ENCODE measurements around the gene THSD4. TPM values are rescaled to one million over a fixed set of nuclear protein-coding genes. Genes with fewer than 3 reads are reported as not detected.

THSD4 gene
- total RNA-seq, 1 donor, result 50.9 TPM

DNA sequence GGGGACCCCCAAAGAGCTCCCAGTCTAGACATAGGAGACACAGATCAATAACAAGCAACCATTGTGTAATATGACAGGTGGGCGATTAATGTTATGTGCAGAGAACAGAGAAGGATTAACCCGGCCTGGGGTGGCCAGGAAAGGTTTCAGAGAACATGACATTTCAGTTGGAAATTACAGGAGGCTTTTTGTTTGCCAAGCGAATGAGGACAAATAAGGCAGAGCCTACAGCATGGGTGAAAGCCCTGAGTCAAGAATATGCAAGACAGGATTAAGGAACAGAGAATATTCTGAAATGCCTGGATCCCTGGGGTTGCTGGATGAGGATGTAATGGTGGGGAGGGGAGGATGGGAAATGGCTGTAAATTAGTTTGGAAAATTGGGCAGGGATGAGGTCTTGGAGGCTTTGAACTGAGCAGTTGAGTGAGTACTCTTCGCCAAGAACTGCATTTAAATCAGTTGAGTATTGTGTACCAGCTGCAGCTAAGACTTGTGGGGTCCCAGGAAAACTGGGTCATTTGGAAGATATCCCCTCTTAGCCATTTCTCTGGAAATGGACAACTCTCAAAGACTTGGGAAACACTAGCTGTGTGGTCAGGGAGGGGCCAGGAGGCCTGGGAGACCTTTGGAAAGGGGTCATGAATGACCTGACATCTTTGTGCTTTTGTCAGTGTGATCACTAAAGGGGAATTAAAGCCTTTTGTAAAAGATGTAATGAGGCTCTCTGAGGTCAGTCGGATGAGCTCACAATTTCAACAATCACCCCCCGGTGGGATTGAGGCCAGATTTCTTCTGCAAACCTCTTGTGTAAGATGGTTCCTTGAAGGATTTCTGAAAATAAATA lies 496.5 kb downstream of the THSD4 start:
- peak; percentile 12 for DNase-seq (ENCODE audit: low read depth)
- no peak for TF ChIP-seq CTCF (IDR thresholded peaks at IDR 0.05; ENCODE audit: insufficient read depth, low read length)
- H3K4me3 ChIP-seq (ENCODE audit: low read depth, low read length), result no peak overlapping the region

DNA sequence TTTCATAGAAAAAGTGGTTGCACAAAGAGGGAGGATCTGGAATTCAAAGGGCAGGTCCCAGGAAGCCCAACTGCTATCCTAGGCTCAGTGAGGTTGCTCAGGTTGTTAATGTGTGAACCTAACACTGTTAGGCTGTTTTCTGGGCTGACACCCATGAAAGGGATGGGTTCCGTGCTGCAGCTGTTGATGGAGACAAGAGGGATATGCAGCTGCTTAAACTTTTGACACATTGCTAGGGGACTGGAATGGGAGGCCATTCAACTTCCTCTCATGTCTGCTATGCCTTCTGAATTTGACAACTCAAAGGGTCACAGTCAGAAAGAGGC lies 497.1 kb downstream of the THSD4 start:
- DNase-seq (ENCODE audit: low read depth), result no peak
- no peak for TF ChIP-seq CTCF (IDR thresholded peaks at IDR 0.05; ENCODE audit: insufficient read depth, low read length)
- no peak overlapping the region for H3K4me3 ChIP-seq (ENCODE audit: low read depth, low read length)

GRCh38 chr15:71612869-71613268 lies 497.6 kb downstream of the THSD4 start:
- TF ChIP-seq CTCF (IDR thresholded peaks at IDR 0.05; ENCODE audit: insufficient read depth, low read length), result no peak
- no peak for DNase-seq (ENCODE audit: low read depth)
- H3K4me3 ChIP-seq (ENCODE audit: low read depth, low read length), result no peak overlapping the region

- no peak overlapping the region for H3K4me3 ChIP-seq (ENCODE audit: low read depth, low read length)
- no peak for TF ChIP-seq CTCF (IDR thresholded peaks at IDR 0.05; ENCODE audit: insufficient read depth, low read length)
- no peak for DNase-seq (ENCODE audit: low read depth)
Measured at GRCh38 chr15:71623111-71623510, 507.8 kb downstream of the THSD4 start.

GRCh38 chr15:71626596-71627088 lies 511.4 kb downstream of the THSD4 start:
- H3K4me3 ChIP-seq (ENCODE audit: low read depth, low read length), result no peak overlapping the region
- no peak for TF ChIP-seq CTCF (IDR thresholded peaks at IDR 0.05; ENCODE audit: insufficient read depth, low read length)
- no peak for DNase-seq (ENCODE audit: low read depth)

GRCh38 chr15:71627188-71627587 lies 511.9 kb downstream of the THSD4 start:
- no peak for DNase-seq (ENCODE audit: low read depth)
- no peak for TF ChIP-seq CTCF (IDR thresholded peaks at IDR 0.05; ENCODE audit: insufficient read depth, low read length)
- no peak overlapping the region for H3K4me3 ChIP-seq (ENCODE audit: low read depth, low read length)

Data from fibroblast of the aortic adventitia (primary cell).